Loucy (cell line): Measurements from ENCODE around the gene AHCTF1.
A peak's percentile ranks its signal among the peaks of the same experiment; 100 is the strongest.

Source experiments
- H2AFZ ChIP-seq: fragments of 200-600 bp; sonication (generic); 2 replicates; pipeline ENCODE4 v1.6.0; 2016; ENCODE audit warnings: antibody characterized with exemption, mild to moderate bottlenecking, low read length, moderate library complexity
- H3F3A ChIP-seq: fragments of 200-600 bp; 2 replicates; pipeline ENCODE4 v1.6.0; 2016; ENCODE audit warnings: antibody characterized with exemption, low read depth, mild to moderate bottlenecking
- H3K27me3 ChIP-seq: fragments of 200-600 bp; sonication (generic); 2 replicates; pipeline ENCODE4 v1.6.1; 2014; ENCODE audit warnings: low read length, mild to moderate bottlenecking; ENCODE audit not compliant: insufficient read depth, poor library complexity, severe bottlenecking
- H3K36me3 ChIP-seq: fragments of 200-600 bp; sonication (generic); 2 replicates; pipeline ENCODE4 v1.6.1; 2016; ENCODE audit warnings: low read length; ENCODE audit not compliant: insufficient read depth
- H3K4me1 ChIP-seq: fragments of 200-600 bp; sonication (generic); 2 replicates; pipeline ENCODE4 v1.5.1; 2014; ENCODE audit warnings: low read length, mild to moderate bottlenecking; ENCODE audit not compliant: insufficient read depth, poor library complexity, severe bottlenecking
- H3K4me2 ChIP-seq: fragments of 200-600 bp; sonication (generic); 2 replicates; pipeline ENCODE4 v1.6.0; 2014; ENCODE audit warnings: antibody characterized with exemption, low read length, low read depth, mild to moderate bottlenecking; ENCODE audit not compliant: poor library complexity, severe bottlenecking
- H3K4me3 ChIP-seq: fragments of 200-600 bp; sonication (generic); 2 replicates; pipeline ENCODE4 v1.5.1; 2014; ENCODE audit warnings: low read length, mild to moderate bottlenecking, mixed read lengths; ENCODE audit not compliant: poor library complexity, severe bottlenecking
- H3K79me2 ChIP-seq: fragments of 200-600 bp; sonication (generic); 2 replicates; pipeline ENCODE4 v1.6.1; 2014; ENCODE audit warnings: low read length; ENCODE audit not compliant: insufficient read depth
- H3K9ac ChIP-seq: fragments of 200-600 bp; sonication (generic); 2 replicates; pipeline ENCODE4 v1.6.0; 2014; ENCODE audit warnings: mild to moderate bottlenecking, low read depth, low read length, moderate library complexity; ENCODE audit not compliant: poor library complexity, severe bottlenecking
- H3K9me2 ChIP-seq: fragments of 200-600 bp; sonication (generic); replicated peaks from 2 replicates; pipeline ENCODE4 v1.6.1; 2016; ENCODE audit warnings: low read depth, low read length, mixed read lengths
- H3K9me3 ChIP-seq: fragments of 200-600 bp; sonication (generic); 2 replicates; pipeline ENCODE4 v1.6.1; 2014; ENCODE audit warnings: mild to moderate bottlenecking, antibody characterized with exemption, low read length, low read depth; ENCODE audit not compliant: insufficient read depth
- H4K20me1 ChIP-seq: fragments of 200-600 bp; sonication (generic); 2 replicates; pipeline ENCODE4 v1.6.0; 2014; ENCODE audit warnings: antibody characterized with exemption, low read length, mild to moderate bottlenecking; ENCODE audit not compliant: insufficient read depth, poor library complexity, severe bottlenecking
- EZH2phosphoT487 ChIP-seq: fragments of 200-600 bp; IDR thresholded peaks from 2 replicates; pipeline ENCODE4 v1.6.1; 2018; ENCODE audit warnings: antibody characterized with exemption, mild to moderate bottlenecking, moderate library complexity, borderline replicate concordance
- TF ChIP-seq, protein P1 (sequence below): fragments of 200-600 bp; sonication (generic); conservative IDR thresholded peaks from 2 replicates; pipeline ENCODE4 v1.5.1; 2014; ENCODE audit warnings: mild to moderate bottlenecking, antibody characterized with exemption, low read length

Gene AHCTF1

GRCh38 chr1:246932366-246932700, 585 bp upstream of the AHCTF1 start:
- Histone ChIP-seq H2AFZ (peak overlapping the region; percentile 92), H3K9me2 (no peaks in the 10 kb centered on the region), H3K27me3 (no peaks in the 10 kb centered on the region), H3K79me2 (peaks cover 37% of the 10 kb centered on the region), H3F3A (0 out of 2 replicates have a peak, but pooled peaks cover 2% of the 10 kb centered on the region), H3K4me3 (peak overlapping the region; percentile 100), H3K9ac (peak overlapping the region; percentile 97), H3K36me3 (no peaks in the 10 kb centered on the region), H3K4me2 (peak overlapping the region; percentile 72), H4K20me1 (peaks cover 21% of the 10 kb centered on the region), H3K9me3 (no peaks in the 10 kb centered on the region), H3K4me1 (peaks cover 22% of the 10 kb centered on the region)
- TF ChIP-seq EZH2phosphoT487, result no peak
- TF ChIP-seq, protein P1, sequence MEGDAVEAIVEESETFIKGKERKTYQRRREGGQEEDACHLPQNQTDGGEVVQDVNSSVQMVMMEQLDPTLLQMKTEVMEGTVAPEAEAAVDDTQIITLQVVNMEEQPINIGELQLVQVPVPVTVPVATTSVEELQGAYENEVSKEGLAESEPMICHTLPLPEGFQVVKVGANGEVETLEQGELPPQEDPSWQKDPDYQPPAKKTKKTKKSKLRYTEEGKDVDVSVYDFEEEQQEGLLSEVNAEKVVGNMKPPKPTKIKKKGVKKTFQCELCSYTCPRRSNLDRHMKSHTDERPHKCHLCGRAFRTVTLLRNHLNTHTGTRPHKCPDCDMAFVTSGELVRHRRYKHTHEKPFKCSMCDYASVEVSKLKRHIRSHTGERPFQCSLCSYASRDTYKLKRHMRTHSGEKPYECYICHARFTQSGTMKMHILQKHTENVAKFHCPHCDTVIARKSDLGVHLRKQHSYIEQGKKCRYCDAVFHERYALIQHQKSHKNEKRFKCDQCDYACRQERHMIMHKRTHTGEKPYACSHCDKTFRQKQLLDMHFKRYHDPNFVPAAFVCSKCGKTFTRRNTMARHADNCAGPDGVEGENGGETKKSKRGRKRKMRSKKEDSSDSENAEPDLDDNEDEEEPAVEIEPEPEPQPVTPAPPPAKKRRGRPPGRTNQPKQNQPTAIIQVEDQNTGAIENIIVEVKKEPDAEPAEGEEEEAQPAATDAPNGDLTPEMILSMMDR, result no peak

- H3K4me1 ChIP-seq, result peaks cover 22% of the 10 kb centered on the region
- peak overlapping the region; percentile 76 for H3K4me2 ChIP-seq
- H3K27me3 ChIP-seq, result no peaks in the 10 kb centered on the region
- H3K9me2 ChIP-seq, result no peaks in the 10 kb centered on the region
- H3K4me3 ChIP-seq, result peak overlapping the region; percentile 100
- H2AFZ ChIP-seq, result peak overlapping the region; percentile 62
- H3K9me3 ChIP-seq, result no peaks in the 10 kb centered on the region
- peaks cover 23% of the 10 kb centered on the region for H4K20me1 ChIP-seq
- peaks cover 51% of the 10 kb centered on the region for H3K79me2 ChIP-seq
- TF ChIP-seq, protein P1, result no peak
- no peak for TF ChIP-seq EZH2phosphoT487
- H3K36me3 ChIP-seq, result no peaks in the 10 kb centered on the region
- 0 out of 2 replicates have a peak, but pooled peaks cover 2% of the 10 kb centered on the region for H3F3A ChIP-seq
- H3K9ac ChIP-seq, result peak overlapping the region; percentile 97
Measured at GRCh38 chr1:246930830-246931548, 759 bp downstream of the AHCTF1 start.

- Histone ChIP-seq H4K20me1 (peaks cover 54% of the 10 kb centered on the region), H2AFZ (no peak overlapping the region), H3K9me2 (no peaks in the 10 kb centered on the region), H3K79me2 (peaks cover 96% of the 10 kb centered on the region), H3K4me1 (peaks cover 40% of the 10 kb centered on the region), H3K4me3 (no peak overlapping the region), H3K9me3 (no peaks in the 10 kb centered on the region), H3F3A (no peaks in the 10 kb centered on the region), H3K27me3 (no peaks in the 10 kb centered on the region), H3K9ac (no peak overlapping the region), H3K36me3 (no peaks in the 10 kb centered on the region), H3K4me2 (peak overlapping the region; percentile 39)
- TF ChIP-seq EZH2phosphoT487, result no peak
- TF ChIP-seq, protein P1, result no peak
Measured at GRCh38 chr1:246925997-246926626, 5.6 kb downstream of the AHCTF1 start.
